Astrocyte of the spinal cord (primary cell): ENCODE results near the gene SMURF1.

ENCODE experiments used
- DNase-seq: peaks from one replicate; pipeline ENCODE4 v3.0.0; 2011; ENCODE audit warnings: low read depth, low spot score
- H3K4me3 ChIP-seq: 2 replicates; pipeline ENCODE4 v1.5.1; 2011; ENCODE audit warnings: low read depth, mild to moderate bottlenecking, low read length, moderate library complexity
- in situ Hi-C: cut with HindIII; loops from 2 replicates; pipeline ENCODE4 v1.10.0; 2017; ENCODE audit warnings: low sequenced_read_pairs
- TF ChIP-seq, protein P1 (sequence below): IDR thresholded peaks from 2 replicates; pipeline ENCODE4 v1.5.1; 2012; ENCODE audit warnings: low read depth, mild to moderate bottlenecking, low read length, inconsistent platforms

Gene SMURF1

DNA sequence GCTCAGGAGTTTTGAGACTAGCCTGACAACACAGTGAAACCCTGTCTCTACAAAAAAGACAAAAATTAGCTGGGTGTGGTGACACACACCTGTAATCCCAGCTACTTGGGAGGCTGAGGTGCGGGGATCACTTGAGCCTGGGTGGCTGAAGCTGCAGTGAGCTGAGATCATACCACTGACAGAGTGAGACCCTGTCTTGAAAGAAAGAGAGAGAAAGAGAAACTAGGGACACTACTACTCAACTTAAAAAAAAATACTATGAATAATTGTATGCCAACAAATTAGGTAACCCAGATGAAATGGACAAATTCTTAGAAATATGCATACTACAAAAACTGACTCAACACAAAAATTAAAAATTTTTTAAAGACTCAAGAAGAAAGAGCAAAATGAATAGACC is 28.5 kb downstream of the SMURF1 start:
- no peak for DNase-seq
- no peak overlapping the region for H3K4me3 ChIP-seq
- in situ Hi-C loops, result no loop called here
- TF ChIP-seq, protein P1, sequence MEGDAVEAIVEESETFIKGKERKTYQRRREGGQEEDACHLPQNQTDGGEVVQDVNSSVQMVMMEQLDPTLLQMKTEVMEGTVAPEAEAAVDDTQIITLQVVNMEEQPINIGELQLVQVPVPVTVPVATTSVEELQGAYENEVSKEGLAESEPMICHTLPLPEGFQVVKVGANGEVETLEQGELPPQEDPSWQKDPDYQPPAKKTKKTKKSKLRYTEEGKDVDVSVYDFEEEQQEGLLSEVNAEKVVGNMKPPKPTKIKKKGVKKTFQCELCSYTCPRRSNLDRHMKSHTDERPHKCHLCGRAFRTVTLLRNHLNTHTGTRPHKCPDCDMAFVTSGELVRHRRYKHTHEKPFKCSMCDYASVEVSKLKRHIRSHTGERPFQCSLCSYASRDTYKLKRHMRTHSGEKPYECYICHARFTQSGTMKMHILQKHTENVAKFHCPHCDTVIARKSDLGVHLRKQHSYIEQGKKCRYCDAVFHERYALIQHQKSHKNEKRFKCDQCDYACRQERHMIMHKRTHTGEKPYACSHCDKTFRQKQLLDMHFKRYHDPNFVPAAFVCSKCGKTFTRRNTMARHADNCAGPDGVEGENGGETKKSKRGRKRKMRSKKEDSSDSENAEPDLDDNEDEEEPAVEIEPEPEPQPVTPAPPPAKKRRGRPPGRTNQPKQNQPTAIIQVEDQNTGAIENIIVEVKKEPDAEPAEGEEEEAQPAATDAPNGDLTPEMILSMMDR, result no peak

DNA sequence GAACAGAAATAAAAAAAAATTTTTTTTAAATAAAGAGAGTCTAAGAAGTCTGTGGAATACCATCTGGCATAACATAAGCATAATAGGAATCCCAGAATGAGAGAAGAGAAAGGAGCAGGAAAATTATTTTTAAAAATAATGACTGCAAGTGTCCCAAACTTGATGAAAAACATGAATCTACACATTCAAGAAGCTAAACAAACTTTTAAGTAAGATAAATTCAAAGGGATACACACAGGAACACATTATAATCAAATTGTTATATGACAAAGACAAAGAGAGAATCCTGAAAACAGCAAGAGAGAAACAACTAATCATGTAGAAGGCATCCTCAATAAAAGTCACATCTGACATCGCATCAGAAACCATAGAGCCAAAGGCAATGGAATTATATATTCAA is 30.9 kb downstream of the SMURF1 start:
- in situ Hi-C loops, result no loop called here
- TF ChIP-seq, protein P1, result no peak
- no peak for DNase-seq
- no peak overlapping the region for H3K4me3 ChIP-seq

DNA sequence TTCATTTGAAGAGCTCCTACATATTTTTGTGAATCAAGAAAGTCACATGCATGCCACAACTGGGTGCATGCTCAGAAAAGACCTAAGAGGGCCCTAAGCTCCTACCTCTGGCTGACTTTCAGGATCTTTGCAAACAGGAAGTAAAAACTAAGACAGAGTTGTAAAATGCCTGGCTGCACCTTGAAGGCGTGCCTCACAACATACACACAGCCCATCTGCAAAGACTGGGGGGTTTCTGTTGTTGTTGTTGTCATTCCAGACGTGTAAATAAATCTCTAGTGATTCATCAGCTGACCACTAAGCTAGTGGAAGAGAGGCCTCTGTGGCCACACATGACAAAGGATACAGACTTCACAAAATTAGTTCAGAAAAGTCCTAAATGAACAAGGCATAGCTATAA is 31.8 kb downstream of the SMURF1 start:
- TF ChIP-seq, protein P1, result no peak
- DNase-seq, result no peak
- no peak overlapping the region for H3K4me3 ChIP-seq
- in situ Hi-C loops, result no loop called here

DNA sequence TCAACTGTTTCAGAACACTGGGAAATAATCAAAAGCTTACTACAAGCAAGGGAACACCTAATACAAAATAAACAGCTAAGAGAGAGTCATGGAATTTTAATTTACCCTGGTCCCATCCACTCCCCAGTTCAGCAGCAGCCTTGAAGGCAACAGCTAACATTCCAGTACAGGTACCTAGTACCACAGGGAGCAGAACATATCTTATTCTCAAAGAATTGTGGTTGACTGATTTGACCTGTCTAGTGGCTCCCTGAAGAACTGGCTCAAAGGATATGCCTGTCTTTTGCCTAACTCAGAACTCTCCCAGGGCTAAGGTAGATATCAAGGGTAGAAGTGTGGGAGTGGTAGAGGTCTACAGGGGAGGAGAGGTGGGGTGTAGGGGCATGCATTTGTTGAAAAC is 32.3 kb downstream of the SMURF1 start:
- TF ChIP-seq, protein P1, result no peak
- in situ Hi-C loops, result no loop called here
- DNase-seq, result no peak
- no peak overlapping the region for H3K4me3 ChIP-seq

DNA sequence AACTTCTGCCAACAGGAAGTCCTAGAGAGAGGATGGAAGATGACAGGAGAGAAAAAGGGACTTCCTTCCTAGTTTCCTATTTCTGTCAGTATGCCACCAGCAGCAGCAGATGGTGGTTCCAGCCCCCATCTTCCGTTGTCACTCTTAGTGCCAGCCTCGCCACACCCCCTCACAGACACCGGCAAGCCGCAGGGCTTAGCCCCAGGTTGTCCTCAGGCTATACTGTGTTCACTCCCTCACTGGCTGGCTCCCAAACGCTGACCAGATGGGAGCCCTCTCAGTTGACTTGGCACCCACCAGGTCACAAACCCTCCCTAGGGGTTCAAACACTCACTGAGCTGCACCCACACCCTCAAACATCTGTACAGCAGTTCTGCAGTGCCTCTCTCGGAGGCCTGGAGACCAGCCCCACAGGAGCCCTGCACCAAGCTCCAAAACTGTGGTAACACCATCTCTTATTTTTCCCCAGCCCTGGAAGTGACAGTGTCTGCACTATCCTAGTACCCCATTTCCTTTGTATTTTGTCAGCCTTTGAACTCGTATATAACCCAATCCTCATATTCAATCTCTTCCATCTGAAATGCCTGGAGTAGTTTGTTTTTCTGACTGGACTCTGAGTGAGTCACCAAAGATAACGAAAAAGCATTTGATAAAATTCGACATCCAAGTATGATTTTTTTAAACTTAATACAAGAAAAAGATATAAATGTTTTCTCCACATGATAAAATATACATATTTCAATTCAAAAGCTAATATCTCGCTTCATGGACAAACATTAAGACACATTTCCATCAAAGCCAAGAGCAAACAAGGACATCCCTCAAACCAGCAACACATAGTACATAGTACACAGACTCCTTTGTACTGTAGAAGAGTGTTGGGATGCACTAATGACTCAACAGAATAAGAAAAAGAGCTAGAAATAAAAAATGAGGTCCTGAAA is 34.5 kb downstream of the SMURF1 start:
- no peak for DNase-seq
- in situ Hi-C loops, result no loop called here
- no peak overlapping the region for H3K4me3 ChIP-seq
- TF ChIP-seq, protein P1, result no peak

GRCh38 chr7:99108613-99109012 is 35.3 kb downstream of the SMURF1 start:
- TF ChIP-seq, protein P1, result no peak
- no peak overlapping the region for H3K4me3 ChIP-seq
- in situ Hi-C loops, result no loop called here
- no peak for DNase-seq
